OCI-LY7 (cell line): ENCODE measurements around the gene ABR.
"Not testable (repeated sequence)": the region's sequence is repeated elsewhere in the genome, so short reads cannot be mapped to it uniquely, and the experiment has no call there.

ENCODE experiments used
- CTCF ChIP-seq: fragments of 200-600 bp; sonication (generic); conservative IDR thresholded peaks from 2 replicates; pipeline ENCODE4 v1.5.1; 2014; ENCODE audit warnings: mild to moderate bottlenecking, antibody characterized with exemption, low read length, moderate library complexity, mixed read lengths
- EZH2phosphoT487 ChIP-seq: fragments of 200-600 bp; sonication (generic); IDR thresholded peaks from 2 replicates; pipeline ENCODE4 v1.6.1; 2018; ENCODE audit warnings: low read depth, borderline replicate concordance, mild to moderate bottlenecking, mixed run types, antibody characterized with exemption, low read length, moderate library complexity, mixed read lengths

GRCh38 chr17:995324-995723, 184.5 kb downstream of the ABR start:
- not testable (repeated sequence) for TF ChIP-seq CTCF, EZH2phosphoT487
